ENCODE data around the gene DDX24.

DDX24 gene

DNA sequence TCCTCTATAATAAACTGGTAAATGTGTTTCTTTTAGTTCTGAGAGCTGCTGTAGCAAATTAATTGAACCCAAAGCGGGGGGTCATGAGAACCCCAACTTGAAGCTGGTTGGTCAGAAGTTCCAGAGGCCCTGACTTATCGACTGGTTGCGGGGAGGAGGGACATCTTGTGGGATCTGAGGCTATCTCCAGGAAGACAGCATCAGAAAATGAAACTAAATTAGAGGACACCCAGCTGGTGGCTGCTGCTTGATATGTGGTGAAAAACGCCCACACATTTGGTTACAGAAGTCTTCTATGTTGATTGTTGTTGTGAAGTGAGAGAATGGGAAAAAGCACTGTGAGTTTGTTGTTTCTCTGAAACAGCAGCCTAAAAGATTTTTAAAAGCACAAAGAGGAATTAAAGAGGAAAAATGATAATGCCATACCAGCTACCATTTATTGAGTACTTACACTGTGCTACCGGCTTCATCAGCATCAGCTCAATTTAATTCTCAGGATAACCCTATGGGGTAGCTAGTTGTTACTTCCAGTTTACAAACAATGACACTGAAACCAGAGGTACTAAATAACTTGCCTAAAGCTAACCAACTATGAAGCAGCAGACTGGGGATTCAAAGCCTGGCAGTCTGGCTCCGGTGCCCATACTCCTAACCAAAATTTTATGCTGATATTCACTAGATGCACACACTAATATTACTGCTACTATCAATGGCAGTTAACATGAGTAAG, 24.3 kb downstream of the DDX24 start:
- H3K27ac ChIP-seq (ENCODE audit: low read depth, low read length, severe bottlenecking), result no peak overlapping the region
- H3K36me3 ChIP-seq (ENCODE audit: control insufficient read depth, insufficient read depth, low read length), result peaks cover 96% of the 10 kb centered on the region
- no peaks in the 10 kb centered on the region for H3K4me1 ChIP-seq (ENCODE audit: control insufficient read depth, insufficient read depth, low read length, poor library complexity, severe bottlenecking)
- no peaks in the 10 kb centered on the region for H3K9me3 ChIP-seq (ENCODE audit: control insufficient read depth, low read length)
- no peak overlapping the region for H3K4me3 ChIP-seq (ENCODE audit: extremely low read depth, insufficient read depth, low read length, poor library complexity, severe bottlenecking)
- 92 to 98% methylated on average over 4 to 5 of the region's 6 CpGs for WGBS, 2 experiments (ENCODE audit: insufficient coverage in 2 of 2)

DNA sequence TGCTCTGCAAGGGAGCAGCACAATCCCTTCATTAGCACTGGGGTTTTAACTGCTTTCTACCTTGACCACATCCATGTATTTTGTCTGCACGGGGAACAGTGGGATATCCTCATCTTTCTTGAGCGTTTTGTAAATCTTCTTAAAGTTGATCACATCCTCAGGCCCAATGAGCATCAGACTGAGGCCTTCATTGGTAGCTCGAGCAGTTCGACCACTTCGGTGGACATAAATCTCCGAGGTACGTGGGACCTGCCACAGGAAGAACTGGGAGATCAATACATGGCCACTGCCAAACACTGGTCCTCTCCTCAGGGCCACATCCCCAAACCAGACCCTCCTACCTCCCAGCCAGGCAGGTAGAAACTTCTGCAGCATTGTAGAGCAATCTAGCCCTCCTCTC, 26.1 kb downstream of the DDX24 start:
- peaks cover 96% of the 10 kb centered on the region for H3K36me3 ChIP-seq (ENCODE audit: control insufficient read depth, insufficient read depth, low read length)
- H3K4me3 ChIP-seq (ENCODE audit: extremely low read depth, insufficient read depth, low read length, poor library complexity, severe bottlenecking), result no peak overlapping the region
- H3K4me1 ChIP-seq (ENCODE audit: control insufficient read depth, insufficient read depth, low read length, poor library complexity, severe bottlenecking), result no peaks in the 10 kb centered on the region
- 91 to 99% methylated on average over 7 of the region's 7 CpGs for WGBS, 2 experiments (ENCODE audit: insufficient coverage in 2 of 2)
- no peaks in the 10 kb centered on the region for H3K9me3 ChIP-seq (ENCODE audit: control insufficient read depth, low read length)
- no peak overlapping the region for H3K27ac ChIP-seq (ENCODE audit: low read depth, low read length, severe bottlenecking)

DNA sequence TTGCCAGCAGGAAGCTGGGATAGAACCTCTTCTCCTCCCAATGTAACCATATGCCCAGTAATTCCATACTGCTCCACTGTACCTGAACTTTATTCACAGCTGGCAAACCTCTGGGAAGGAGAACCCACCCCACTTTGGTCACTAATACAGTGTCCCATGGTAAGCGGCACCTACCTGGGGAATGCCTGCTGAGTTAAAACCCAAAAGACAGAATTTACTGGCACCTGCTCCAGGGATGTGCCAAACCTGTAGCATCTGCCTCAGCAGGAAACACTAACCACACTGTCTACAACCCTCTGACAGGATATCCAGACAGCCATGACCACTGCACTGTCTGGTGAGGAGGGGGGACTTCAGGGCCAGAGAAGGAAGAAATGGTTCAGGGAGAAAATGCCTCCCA, 26.6 kb downstream of the DDX24 start:
- H3K4me3 ChIP-seq (ENCODE audit: extremely low read depth, insufficient read depth, low read length, poor library complexity, severe bottlenecking), result no peak overlapping the region
- H3K36me3 ChIP-seq (ENCODE audit: control insufficient read depth, insufficient read depth, low read length), result peaks cover 96% of the 10 kb centered on the region
- WGBS, 2 experiments (ENCODE audit: insufficient coverage in 2 of 2), result 100% methylated on average over 1 of the region's 1 CpG
- H3K4me1 ChIP-seq (ENCODE audit: control insufficient read depth, insufficient read depth, low read length, poor library complexity, severe bottlenecking), result no peaks in the 10 kb centered on the region
- H3K9me3 ChIP-seq (ENCODE audit: control insufficient read depth, low read length), result no peaks in the 10 kb centered on the region
- no peak overlapping the region for H3K27ac ChIP-seq (ENCODE audit: low read depth, low read length, severe bottlenecking)

DNA sequence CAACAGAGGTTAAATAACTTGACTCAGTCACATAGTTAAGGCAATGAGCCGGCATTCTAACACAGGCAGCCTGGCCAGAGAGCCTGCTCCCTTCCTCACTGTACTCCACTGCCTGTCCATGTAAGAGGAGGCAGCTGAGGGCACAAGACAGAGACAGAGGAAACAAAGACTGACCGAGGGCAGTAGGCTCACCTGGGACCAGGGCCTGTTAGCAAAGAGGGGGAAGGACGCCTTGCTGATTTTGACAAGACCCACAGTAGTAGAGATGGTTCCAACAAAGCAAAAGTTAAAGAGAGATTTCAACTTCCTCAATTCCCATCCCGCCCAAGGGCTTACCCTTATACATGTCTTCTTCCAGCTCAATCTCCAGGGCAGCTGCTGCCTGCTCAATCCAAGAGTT, 28.3 kb downstream of the DDX24 start:
- no peak overlapping the region for H3K4me3 ChIP-seq (ENCODE audit: extremely low read depth, insufficient read depth, low read length, poor library complexity, severe bottlenecking)
- no peaks in the 10 kb centered on the region for H3K9me3 ChIP-seq (ENCODE audit: control insufficient read depth, low read length)
- H3K36me3 ChIP-seq (ENCODE audit: control insufficient read depth, insufficient read depth, low read length), result peaks cover 97% of the 10 kb centered on the region
- 93 to 100% methylated on average over 1 to 2 of the region's 4 CpGs for WGBS, 2 experiments (ENCODE audit: insufficient coverage in 2 of 2)
- no peaks in the 10 kb centered on the region for H3K4me1 ChIP-seq (ENCODE audit: control insufficient read depth, insufficient read depth, low read length, poor library complexity, severe bottlenecking)
- no peak overlapping the region for H3K27ac ChIP-seq (ENCODE audit: low read depth, low read length, severe bottlenecking)

DNA sequence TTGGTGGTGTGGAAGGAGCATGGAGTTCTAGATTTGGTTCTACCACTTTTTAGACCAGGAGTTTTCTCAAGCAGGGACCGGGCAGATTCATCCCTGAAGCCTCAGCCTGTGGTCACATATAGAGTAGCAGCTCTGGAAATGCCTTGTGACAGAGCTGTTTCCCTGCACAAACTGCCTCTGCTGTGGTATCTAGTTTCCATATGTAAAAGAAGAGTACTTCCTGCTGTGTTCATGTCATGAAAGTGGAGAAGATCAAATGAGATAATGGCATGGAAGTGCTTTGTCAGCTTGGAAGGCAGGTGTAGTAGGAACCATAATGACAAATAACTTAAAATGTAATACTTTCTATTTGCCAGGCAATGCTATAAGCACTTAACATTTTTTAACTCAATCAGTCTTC, 28.8 kb downstream of the DDX24 start:
- Histone ChIP-seq H3K36me3 (ENCODE audit: control insufficient read depth, insufficient read depth, low read length) (peaks cover 97% of the 10 kb centered on the region), H3K4me3 (ENCODE audit: extremely low read depth, insufficient read depth, low read length, poor library complexity, severe bottlenecking) (no peak overlapping the region), H3K27ac (ENCODE audit: low read depth, low read length, severe bottlenecking) (no peak overlapping the region), H3K4me1 (ENCODE audit: control insufficient read depth, insufficient read depth, low read length, poor library complexity, severe bottlenecking) (no peaks in the 10 kb centered on the region), H3K9me3 (ENCODE audit: control insufficient read depth, low read length) (no peaks in the 10 kb centered on the region)
- WGBS, 2 experiments (ENCODE audit: insufficient coverage in 2 of 2), result 91 to 92% methylated on average over 1 of the region's 1 CpG

DNA sequence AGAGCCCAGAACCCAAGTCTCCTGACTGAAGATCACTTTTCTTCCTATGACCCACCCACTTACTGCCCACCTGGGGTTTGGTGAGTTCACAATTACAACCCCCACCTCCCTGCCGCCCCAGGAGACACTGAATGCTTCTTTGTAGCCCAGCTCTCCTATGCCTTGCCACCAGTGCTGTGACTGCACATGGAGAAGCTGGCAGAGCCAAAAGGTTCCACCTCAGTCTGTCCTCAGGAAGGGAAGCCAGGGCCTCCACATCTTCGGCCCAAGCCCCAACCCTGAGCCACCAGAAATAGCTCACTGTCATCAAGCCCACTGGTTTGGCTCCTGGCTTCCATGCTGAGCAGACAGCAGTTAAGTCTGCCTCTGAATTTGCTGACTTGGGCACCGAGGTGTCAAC, 29.2 kb downstream of the DDX24 start:
- Histone ChIP-seq H3K4me1 (ENCODE audit: control insufficient read depth, insufficient read depth, low read length, poor library complexity, severe bottlenecking) (no peaks in the 10 kb centered on the region), H3K36me3 (ENCODE audit: control insufficient read depth, insufficient read depth, low read length) (peaks cover 97% of the 10 kb centered on the region), H3K9me3 (ENCODE audit: control insufficient read depth, low read length) (no peaks in the 10 kb centered on the region), H3K4me3 (ENCODE audit: extremely low read depth, insufficient read depth, low read length, poor library complexity, severe bottlenecking) (no peak overlapping the region), H3K27ac (ENCODE audit: low read depth, low read length, severe bottlenecking) (no peak overlapping the region)
- WGBS, 2 experiments (ENCODE audit: insufficient coverage in 2 of 2), result 85 to 100% methylated on average over 1 to 3 of the region's 3 CpGs

DNA sequence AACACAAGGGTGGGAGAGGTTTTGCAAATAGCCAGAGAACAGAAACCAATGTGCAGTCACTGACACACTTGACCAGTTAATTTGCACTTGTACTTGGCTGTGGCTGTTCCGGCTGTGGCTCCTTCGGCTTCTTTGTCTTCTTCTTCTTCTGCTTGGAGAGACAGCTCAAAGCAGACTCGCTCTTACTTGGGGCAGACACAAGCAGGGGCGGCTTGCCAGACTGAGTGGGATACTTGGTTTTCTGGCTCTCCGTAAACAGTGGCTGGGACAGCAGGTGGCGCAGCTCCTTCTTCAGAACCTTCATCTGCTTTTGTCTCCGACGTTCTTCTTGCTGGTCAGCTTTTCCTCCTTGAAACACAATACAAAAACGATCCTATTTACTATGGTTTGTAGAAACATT, 29.9 kb downstream of the DDX24 start:
- peaks cover 96% of the 10 kb centered on the region for H3K36me3 ChIP-seq (ENCODE audit: control insufficient read depth, insufficient read depth, low read length)
- no peak overlapping the region for H3K27ac ChIP-seq (ENCODE audit: low read depth, low read length, severe bottlenecking)
- 80 to 89% methylated on average over 8 to 9 of the region's 9 CpGs for WGBS, 2 experiments (ENCODE audit: insufficient coverage in 2 of 2)
- H3K4me3 ChIP-seq (ENCODE audit: extremely low read depth, insufficient read depth, low read length, poor library complexity, severe bottlenecking), result no peak overlapping the region
- no peaks in the 10 kb centered on the region for H3K4me1 ChIP-seq (ENCODE audit: control insufficient read depth, insufficient read depth, low read length, poor library complexity, severe bottlenecking)
- no peaks in the 10 kb centered on the region for H3K9me3 ChIP-seq (ENCODE audit: control insufficient read depth, low read length)

DNA sequence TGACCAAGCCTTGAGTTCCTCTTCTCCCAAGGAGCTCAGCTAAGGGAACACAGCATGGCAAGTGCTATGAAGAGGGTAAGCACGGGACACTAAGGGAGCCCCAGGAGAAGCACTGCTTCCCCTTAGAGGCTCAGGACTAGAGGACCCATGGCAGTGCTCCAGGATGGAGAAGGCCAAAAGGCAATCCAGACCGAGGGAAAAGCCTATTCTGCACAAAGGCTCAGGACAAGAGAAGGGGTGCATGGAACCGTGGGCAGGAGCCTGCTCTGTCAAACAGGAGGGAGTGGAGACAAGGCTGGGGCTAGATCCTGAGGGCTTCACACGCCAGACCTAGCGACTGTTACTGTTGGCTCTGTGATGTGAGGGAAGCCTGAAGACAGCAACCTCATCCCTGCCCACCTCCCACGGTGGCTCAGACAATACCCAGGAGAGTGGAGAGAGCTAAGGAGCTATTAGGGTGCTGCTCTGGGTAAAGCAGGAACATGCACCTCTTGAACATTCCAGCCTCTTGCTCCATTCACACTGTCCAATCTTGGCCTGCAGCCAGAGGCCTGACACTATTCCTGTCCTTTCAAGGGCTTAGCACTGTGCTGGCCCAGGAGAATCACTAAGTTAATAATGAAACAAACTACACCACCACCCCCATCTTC, 30.6 kb downstream of the DDX24 start:
- Histone ChIP-seq H3K4me1 (ENCODE audit: control insufficient read depth, insufficient read depth, low read length, poor library complexity, severe bottlenecking) (no peaks in the 10 kb centered on the region), H3K4me3 (ENCODE audit: extremely low read depth, insufficient read depth, low read length, poor library complexity, severe bottlenecking) (no peak overlapping the region), H3K36me3 (ENCODE audit: control insufficient read depth, insufficient read depth, low read length) (peaks cover 95% of the 10 kb centered on the region), H3K9me3 (ENCODE audit: control insufficient read depth, low read length) (no peaks in the 10 kb centered on the region), H3K27ac (ENCODE audit: low read depth, low read length, severe bottlenecking) (no peak overlapping the region)
- 98 to 99% methylated on average over 4 to 5 of the region's 6 CpGs for WGBS, 2 experiments (ENCODE audit: insufficient coverage in 2 of 2)

DNA sequence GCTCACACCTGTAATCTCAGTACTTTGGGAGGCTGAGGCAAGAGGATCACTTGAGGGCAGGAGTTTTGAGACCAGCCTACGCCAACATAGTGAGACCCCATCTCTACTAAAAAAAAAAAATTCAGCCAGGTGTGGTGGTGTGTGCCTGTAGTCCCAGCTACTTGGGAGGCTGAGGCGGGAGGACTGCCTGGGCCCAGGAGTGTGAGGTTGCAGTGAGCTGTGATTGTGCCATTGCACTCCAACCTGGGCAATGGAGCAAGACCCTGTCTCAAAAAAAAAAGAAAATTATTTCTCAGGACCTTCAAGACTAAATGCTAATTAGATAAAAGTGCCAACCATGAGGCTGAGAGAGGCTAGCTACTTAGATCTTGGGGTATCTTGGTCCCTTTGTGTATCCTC, 31.4 kb downstream of the DDX24 start:
- no peaks in the 10 kb centered on the region for H3K9me3 ChIP-seq (ENCODE audit: control insufficient read depth, low read length)
- no peak overlapping the region for H3K27ac ChIP-seq (ENCODE audit: low read depth, low read length, severe bottlenecking)
- no peaks in the 10 kb centered on the region for H3K4me1 ChIP-seq (ENCODE audit: control insufficient read depth, insufficient read depth, low read length, poor library complexity, severe bottlenecking)
- 100% methylated on average over 1 of the region's 2 CpGs for WGBS, 2 experiments (ENCODE audit: insufficient coverage in 2 of 2)
- H3K36me3 ChIP-seq (ENCODE audit: control insufficient read depth, insufficient read depth, low read length), result peaks cover 93% of the 10 kb centered on the region
- H3K4me3 ChIP-seq (ENCODE audit: extremely low read depth, insufficient read depth, low read length, poor library complexity, severe bottlenecking), result no peak overlapping the region

DNA sequence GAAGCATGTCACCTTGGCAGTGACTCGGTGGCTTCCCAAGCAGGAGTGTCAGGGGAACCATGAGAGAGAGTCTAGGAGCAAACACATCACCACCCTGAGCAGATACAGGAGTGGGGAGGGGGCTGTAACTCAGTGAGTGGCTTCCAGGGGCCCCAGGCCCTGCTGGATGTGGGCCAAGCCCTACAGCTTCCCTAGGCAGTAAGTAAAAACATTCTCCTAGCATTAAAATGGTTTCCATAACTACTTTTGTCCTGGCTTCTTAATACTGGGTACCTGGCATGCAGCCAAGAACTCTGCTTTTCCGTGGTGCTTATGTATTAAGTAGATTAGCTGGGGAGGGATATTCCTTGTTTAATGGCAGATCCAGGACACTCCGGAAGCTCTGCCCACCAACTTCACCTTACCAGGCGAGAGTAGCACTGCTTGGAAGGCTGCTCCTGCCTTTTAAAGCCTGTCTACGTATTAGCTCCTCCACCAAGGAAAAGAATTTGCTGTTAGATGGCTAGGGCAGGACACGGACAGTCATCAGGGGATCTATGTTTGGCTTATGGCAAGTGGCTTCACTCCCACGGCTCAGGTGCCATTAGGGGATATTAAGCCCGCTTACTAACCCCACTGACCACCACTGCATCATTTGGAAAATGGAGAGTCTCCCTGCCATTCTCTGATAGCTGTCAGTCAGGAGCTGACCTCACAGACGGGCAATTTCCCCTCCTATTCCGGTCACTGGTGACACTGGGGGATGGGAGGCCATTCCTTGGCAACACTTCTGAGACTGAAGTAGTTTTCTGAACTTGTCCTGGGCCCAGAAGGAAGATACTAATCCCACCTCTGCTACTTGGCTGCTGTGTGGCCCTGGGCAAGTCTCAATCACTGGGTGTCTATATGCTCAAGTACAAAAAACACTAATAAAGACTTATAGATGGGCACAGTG, 32.0 kb downstream of the DDX24 start:
- Histone ChIP-seq H3K4me1 (ENCODE audit: control insufficient read depth, insufficient read depth, low read length, poor library complexity, severe bottlenecking) (no peaks in the 10 kb centered on the region), H3K36me3 (ENCODE audit: control insufficient read depth, insufficient read depth, low read length) (peaks cover 92% of the 10 kb centered on the region), H3K27ac (ENCODE audit: low read depth, low read length, severe bottlenecking) (no peak overlapping the region), H3K9me3 (ENCODE audit: control insufficient read depth, low read length) (no peaks in the 10 kb centered on the region), H3K4me3 (ENCODE audit: extremely low read depth, insufficient read depth, low read length, poor library complexity, severe bottlenecking) (no peak overlapping the region)
- WGBS, 2 experiments (ENCODE audit: insufficient coverage in 2 of 2), result 95 to 100% methylated on average over 4 to 8 of the region's 10 CpGs
